Tibial nerve (tissue), 4 donors: ENCODE measurements around the gene OGDHL. TPM values are rescaled to one million over a fixed set of nuclear protein-coding genes. Genes with fewer than 3 reads are reported as not detected.
"Not testable (repeated sequence)": the region's sequence is repeated elsewhere in the genome, so short reads cannot be mapped to it uniquely, and the experiment has no call there.

ENCODE experiments used
- DNase-seq, 2 donors: peaks; one replicate each; pipeline ENCODE4 v3.0.0-alpha.2; 2019; ENCODE audit warnings: low spot score in 2 of 2
- H3K27ac ChIP-seq, 4 donors: fragments of 200-600 bp; sonication (generic) in 3 of 4; one replicate each; pipeline ENCODE4 v1.5.1; 2017 to 2019; ENCODE audit warnings: mild to moderate bottlenecking in 1 of 4
- H3K27me3 ChIP-seq, 2 donors: fragments of 200-600 bp; sonication (generic) in 1 of 2; one replicate each; pipeline versions ENCODE4 v1.5.1 to v1.6.0; 2017 to 2019
- H3K36me3 ChIP-seq, 3 donors: fragments of 200-600 bp; sonication (generic); one replicate each; pipeline ENCODE4 v1.5.1; 2018 to 2019
- H3K4me1 ChIP-seq, 4 donors: fragments of 200-600 bp; sonication (generic) in 3 of 4; one replicate each; pipeline ENCODE4 v1.5.1; 2017 to 2019
- H3K4me3 ChIP-seq, 4 donors: fragments of 200-600 bp; sonication (generic) in 3 of 4; one replicate each; pipeline ENCODE4 v1.5.1; 2017 to 2019; ENCODE audit warnings: mild to moderate bottlenecking in 1 of 4, moderate library complexity in 1 of 4
- H3K9me3 ChIP-seq, 4 donors: fragments of 200-600 bp; sonication (generic) in 3 of 4; one replicate each; pipeline ENCODE4 v1.5.1; 2017 to 2019
- CTCF ChIP-seq, 5 experiments: fragments of 200-600 bp in 3 of 5; fragments of 450-650 bp in 2 of 5; sonication (generic) in 3 of 5; IDR thresholded peaks; one replicate each; pipeline ENCODE4 v1.5.1; 2016 to 2019; ENCODE audit warnings: antibody characterized with exemption in 5 of 5, mild to moderate bottlenecking in 3 of 5, moderate library complexity in 2 of 5
- EP300 ChIP-seq, 2 donors: sonication (generic); formaldehyde crosslinking; IDR thresholded peaks; one replicate each; pipeline ENCODE4 v1.6.1; 2017; ENCODE audit warnings: antibody characterized with exemption in 2 of 2, mild to moderate bottlenecking in 1 of 2
- POLR2A ChIP-seq, 2 donors: fragments of 450-650 bp; IDR thresholded peaks; one replicate each; pipeline ENCODE4 v1.6.1; 2017; ENCODE audit warnings: antibody characterized with exemption in 2 of 2, mild to moderate bottlenecking in 2 of 2, moderate library complexity in 2 of 2
- WGBS, 2 donors: methylation state at CpG; one replicate each; pipeline ENCODE4 v1.1.5; 2018; 5-methylcytosine and 5-hydroxymethylcytosine counted together
- total RNA-seq, 4 donors: library from RNA; depleted of rRNA; stranded (reverse); fragments of >200 nt; gene quantifications; one replicate each; pipeline ENCODE4 v1.1.0, GENCODE V29; 2016

Gene OGDHL
- total RNA-seq, 4 donors from 2014 or later: not detected

DNA sequence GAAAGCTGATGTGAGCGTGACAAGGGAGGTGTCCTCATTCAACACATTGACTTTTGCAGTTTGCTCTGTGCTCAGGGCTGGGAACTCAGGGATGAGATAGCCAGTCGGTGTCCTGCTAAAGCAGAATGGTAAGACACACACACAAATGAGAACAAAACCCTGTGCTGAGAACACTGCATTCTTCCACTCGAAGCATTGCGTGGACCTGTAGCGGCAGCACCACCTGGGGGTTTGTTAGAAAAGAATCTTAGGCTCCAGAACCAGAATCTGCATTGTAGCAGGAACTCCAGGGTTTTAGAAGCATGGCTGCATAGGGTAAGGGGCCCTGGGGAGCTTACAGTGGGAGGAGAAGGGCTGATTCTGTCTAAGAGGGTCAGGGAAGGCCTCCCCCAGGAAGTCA, 21.5 kb upstream of the OGDHL start:
- Histone ChIP-seq H3K9me3 (no peaks in the 10 kb centered on the region), H3K4me1 (no peaks in the 10 kb centered on the region), H3K36me3 (no peaks in the 10 kb centered on the region), H3K27ac (no peak overlapping the region), H3K4me3 (no peak overlapping the region), H3K27me3 (no peaks in the 10 kb centered on the region)
- 49 to 52% methylated on average over 5 of the region's 5 CpGs for WGBS, 2 donors
- no peak for TF ChIP-seq CTCF (IDR thresholded peaks at IDR 0.05)
- TF ChIP-seq POLR2A (IDR thresholded peaks at IDR 0.05): no peak
- TF ChIP-seq EP300 (IDR thresholded peaks at IDR 0.05): no peak
- no peak for DNase-seq

DNA sequence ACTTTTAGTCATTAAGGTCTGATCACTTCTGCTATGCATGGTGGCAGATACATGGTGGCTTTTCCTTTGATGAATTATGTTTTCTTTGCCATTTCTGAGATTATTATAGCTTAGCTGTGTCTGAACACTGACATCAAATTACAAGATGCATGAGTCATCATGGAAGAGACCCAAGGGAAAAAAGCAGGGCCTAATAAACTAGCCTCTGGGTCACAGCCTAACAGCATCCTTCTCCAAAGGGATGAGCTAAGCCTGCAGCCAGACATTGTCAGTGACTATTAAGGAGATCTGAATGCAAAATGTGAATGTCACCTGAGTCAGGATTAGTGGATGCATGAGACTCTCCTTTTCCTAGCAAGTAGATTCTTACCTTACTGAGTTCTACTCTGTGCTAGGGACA, 19.1 kb upstream of the OGDHL start:
- no peak for TF ChIP-seq POLR2A (IDR thresholded peaks at IDR 0.05)
- no peak for TF ChIP-seq CTCF (IDR thresholded peaks at IDR 0.05)
- TF ChIP-seq EP300 (IDR thresholded peaks at IDR 0.05): no peak
- Histone ChIP-seq H3K27me3 (no peaks in the 10 kb centered on the region), H3K4me1 (no peaks in the 10 kb centered on the region), H3K4me3 (no peak overlapping the region), H3K27ac (no peak overlapping the region), H3K9me3 (peaks cover 0 to 4% (median 0%) of the 10 kb centered on the region in 4 donors), H3K36me3 (no peaks in the 10 kb centered on the region)
- no peak for DNase-seq

GRCh38 chr10:49778197-49778596, 16.1 kb upstream of the OGDHL start:
- H3K27me3 ChIP-seq: no peaks in the 10 kb centered on the region
- H3K36me3 ChIP-seq: no peaks in the 10 kb centered on the region
- TF ChIP-seq EP300 (IDR thresholded peaks at IDR 0.05) (no peak), CTCF (IDR thresholded peaks at IDR 0.05) (no peak), POLR2A (IDR thresholded peaks at IDR 0.05) (no peak)
- no peak overlapping the region for H3K4me3 ChIP-seq
- H3K27ac ChIP-seq: no peak overlapping the region
- DNase-seq: no peak
- H3K4me1 ChIP-seq: no peaks in the 10 kb centered on the region
- H3K9me3 ChIP-seq: peaks cover 0 to 4% (median 0%) of the 10 kb centered on the region in 4 donors
- WGBS, 2 donors: 69 to 78% methylated on average over 3 of the region's 3 CpGs

DNA sequence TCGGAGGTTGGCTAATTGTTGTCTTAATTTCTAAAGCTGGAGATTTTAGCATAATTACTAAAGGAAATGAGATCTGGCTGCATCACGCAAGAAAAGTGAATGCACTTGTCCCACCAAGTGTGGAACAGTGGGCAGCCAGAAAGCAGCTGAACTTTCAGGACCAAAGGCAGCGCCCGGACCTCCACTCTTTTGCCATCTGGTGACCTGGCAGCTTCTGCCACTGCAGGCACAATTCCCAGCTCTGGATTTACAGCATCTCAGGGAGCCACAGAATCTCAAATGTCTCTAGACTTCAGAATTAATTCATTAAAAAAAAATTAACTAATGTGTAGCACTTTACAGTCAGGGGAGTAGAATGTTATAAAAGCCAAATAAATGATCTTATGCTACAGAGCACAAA, 14.7 kb upstream of the OGDHL start:
- 74 to 80% methylated on average over 4 of the region's 4 CpGs for WGBS, 2 donors
- H3K9me3 ChIP-seq: peaks cover 0 to 4% (median 0%) of the 10 kb centered on the region in 4 donors
- H3K27me3 ChIP-seq: no peaks in the 10 kb centered on the region

GRCh38 chr10:49775014-49775413, 12.9 kb upstream of the OGDHL start:
- 75 to 76% methylated on average over 2 of the region's 2 CpGs for WGBS, 2 donors
- no peaks in the 10 kb centered on the region for H3K4me1 ChIP-seq
- DNase-seq: no peak
- H3K9me3 ChIP-seq: peaks cover 0 to 4% (median 0%) of the 10 kb centered on the region in 4 donors
- H3K27ac ChIP-seq: no peak overlapping the region
- H3K4me3 ChIP-seq: no peak overlapping the region
- no peaks in the 10 kb centered on the region for H3K36me3 ChIP-seq
- H3K27me3 ChIP-seq: peaks cover 0 to 12% of the 10 kb centered on the region in 2 donors
- TF ChIP-seq EP300 (IDR thresholded peaks at IDR 0.05): no peak
- no peak for TF ChIP-seq CTCF (IDR thresholded peaks at IDR 0.05)
- no peak for TF ChIP-seq POLR2A (IDR thresholded peaks at IDR 0.05)

More for the DNA sequence above, 14.7 kb upstream of the OGDHL start:
- no peak for DNase-seq
- Histone ChIP-seq H3K4me3 (no peak overlapping the region), H3K4me1 (no peaks in the 10 kb centered on the region), H3K27ac (no peak overlapping the region), H3K36me3 (no peaks in the 10 kb centered on the region)
- TF ChIP-seq POLR2A (IDR thresholded peaks at IDR 0.05): no peak
- no peak for TF ChIP-seq EP300 (IDR thresholded peaks at IDR 0.05)
- no peak for TF ChIP-seq CTCF (IDR thresholded peaks at IDR 0.05)

GRCh38 chr10:49772944-49773343, 10.8 kb upstream of the OGDHL start:
- WGBS, 2 donors: 36 to 48% methylated on average over 5 of the region's 5 CpGs
- peaks cover 0 to 32% of the 10 kb centered on the region in 2 donors for H3K27me3 ChIP-seq
- not testable (repeated sequence) for H3K4me1 ChIP-seq

GRCh38 chr10:49771046-49771445, 8.9 kb upstream of the OGDHL start:
- not testable (repeated sequence) for H3K4me3 ChIP-seq, H3K4me1 ChIP-seq, H3K27ac ChIP-seq, DNase-seq, H3K36me3 ChIP-seq
- WGBS, 2 donors: 43 to 45% methylated on average over 11 of the region's 11 CpGs
- Histone ChIP-seq H3K9me3 (peaks cover 0 to 27% (median 0%) of the 10 kb centered on the region in 4 donors), H3K27me3 (peaks cover 0 to 39% of the 10 kb centered on the region in 2 donors)

More at GRCh38 chr10:49772944-49773343, 10.8 kb upstream of the OGDHL start:
- H3K9me3 ChIP-seq: peaks cover 0 to 11% (median 0%) of the 10 kb centered on the region in 4 donors
- not testable (repeated sequence) for H3K4me3 ChIP-seq, H3K27ac ChIP-seq, H3K36me3 ChIP-seq, DNase-seq
